ENCODE data around the gene RNF20. TPM values are rescaled to one million over a fixed set of nuclear protein-coding genes. Genes with fewer than 3 reads are reported as not detected.

The RNF20 gene
- polyA plus RNA-seq, 1 donor (not counting 4 experiments of a cell fraction or from before 2014, with no cell fraction given): 28.8 TPM

DNA sequence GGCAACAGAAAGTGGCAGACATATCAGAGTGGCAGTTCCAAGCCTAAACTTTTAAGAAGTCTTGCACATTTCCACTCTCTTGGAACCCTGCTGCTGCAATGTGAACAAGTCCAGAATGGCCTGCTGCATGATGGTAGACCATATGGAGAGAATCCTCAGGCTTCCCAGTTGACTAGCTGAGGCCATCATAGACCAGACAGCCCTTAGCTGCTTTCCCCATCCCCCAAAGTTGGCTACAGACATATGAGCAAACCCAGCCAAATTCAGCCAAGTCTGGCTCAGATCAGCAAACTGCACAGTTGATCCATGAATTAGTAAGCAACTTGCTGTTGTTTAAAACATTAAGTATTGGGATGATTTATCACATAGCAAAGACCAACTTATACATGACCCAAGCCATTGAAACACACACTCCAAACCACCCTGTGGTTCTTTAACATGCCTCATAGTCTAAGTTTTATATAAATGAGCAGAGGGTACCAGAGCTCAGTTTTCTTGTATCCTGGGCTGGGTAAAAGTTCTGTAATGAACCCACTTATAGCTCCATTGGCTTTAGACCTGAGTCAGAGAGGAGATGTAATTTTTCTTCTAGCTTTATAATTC is 41.2 kb downstream of the RNF20 start:
- no peak overlapping the region for H3K27ac ChIP-seq (ENCODE audit: control insufficient read depth, insufficient read depth, low read length)
- H3K36me3 ChIP-seq (ENCODE audit: control insufficient read depth in 2 of 2, extremely low read depth in 1 of 2, insufficient read depth in 2 of 2, low read length in 2 of 2): peaks cover 0 to 2% of the 10 kb centered on the region in 2 experiments
- H4K20me1 ChIP-seq (ENCODE audit: control insufficient read depth, extremely low read depth, insufficient read depth, low read length): no peaks in the 10 kb centered on the region
- no peaks in the 10 kb centered on the region for H3K79me2 ChIP-seq (ENCODE audit: control insufficient read depth, insufficient read depth, low read length)
- TF ChIP-seq EZH2 (IDR thresholded peaks at IDR 0.05; ENCODE audit: low read length): no peak
- TF ChIP-seq, protein P1, sequence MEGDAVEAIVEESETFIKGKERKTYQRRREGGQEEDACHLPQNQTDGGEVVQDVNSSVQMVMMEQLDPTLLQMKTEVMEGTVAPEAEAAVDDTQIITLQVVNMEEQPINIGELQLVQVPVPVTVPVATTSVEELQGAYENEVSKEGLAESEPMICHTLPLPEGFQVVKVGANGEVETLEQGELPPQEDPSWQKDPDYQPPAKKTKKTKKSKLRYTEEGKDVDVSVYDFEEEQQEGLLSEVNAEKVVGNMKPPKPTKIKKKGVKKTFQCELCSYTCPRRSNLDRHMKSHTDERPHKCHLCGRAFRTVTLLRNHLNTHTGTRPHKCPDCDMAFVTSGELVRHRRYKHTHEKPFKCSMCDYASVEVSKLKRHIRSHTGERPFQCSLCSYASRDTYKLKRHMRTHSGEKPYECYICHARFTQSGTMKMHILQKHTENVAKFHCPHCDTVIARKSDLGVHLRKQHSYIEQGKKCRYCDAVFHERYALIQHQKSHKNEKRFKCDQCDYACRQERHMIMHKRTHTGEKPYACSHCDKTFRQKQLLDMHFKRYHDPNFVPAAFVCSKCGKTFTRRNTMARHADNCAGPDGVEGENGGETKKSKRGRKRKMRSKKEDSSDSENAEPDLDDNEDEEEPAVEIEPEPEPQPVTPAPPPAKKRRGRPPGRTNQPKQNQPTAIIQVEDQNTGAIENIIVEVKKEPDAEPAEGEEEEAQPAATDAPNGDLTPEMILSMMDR (optimal IDR thresholded peaks at IDR 0.05 in 1 of 3, IDR thresholded peaks at IDR 0.05 in 1 of 3, conservative IDR thresholded peaks at IDR 0.05 in 1 of 3; ENCODE audit: extremely low read depth in 1 of 3, insufficient read depth in 2 of 3, low read length in 3 of 3): no peak
- DNase-seq (ENCODE audit: low read depth, low spot score) (no peak), FAIRE-seq (no peak)
- H3K27me3 ChIP-seq (ENCODE audit: control insufficient read depth, extremely low read depth, insufficient read depth, low read length): no peaks in the 10 kb centered on the region
- dilution Hi-C loops (cut with MboI; ENCODE audit: extremely low pct_ligation_motif_present, low sequenced_read_pairs): no loop called here
- H3K4me1 ChIP-seq (ENCODE audit: control insufficient read depth, extremely low read depth, insufficient read depth, low read length): no peaks in the 10 kb centered on the region
- no peak overlapping the region for H3K4me3 ChIP-seq (ENCODE audit: control insufficient read depth in 2 of 3, extremely low read depth in 1 of 3, insufficient read depth in 2 of 3, low read depth in 1 of 3, low read length in 3 of 3)
- no peak overlapping the region for H3K4me2 ChIP-seq (ENCODE audit: control insufficient read depth, extremely low read depth, insufficient read depth, low read depth, low read length)
- no peak overlapping the region for H3K9ac ChIP-seq (ENCODE audit: control insufficient read depth, extremely low read depth, insufficient read depth, low read length)
- no peak overlapping the region for H2AFZ ChIP-seq (ENCODE audit: control insufficient read depth, low read length)
- H3K9me1 ChIP-seq (ENCODE audit: control insufficient read depth, extremely low read depth, insufficient read depth, low read length): no peaks in the 10 kb centered on the region
- no peaks in the 10 kb centered on the region for H3K9me3 ChIP-seq (ENCODE audit: control insufficient read depth, low read depth, low read length)

DNA sequence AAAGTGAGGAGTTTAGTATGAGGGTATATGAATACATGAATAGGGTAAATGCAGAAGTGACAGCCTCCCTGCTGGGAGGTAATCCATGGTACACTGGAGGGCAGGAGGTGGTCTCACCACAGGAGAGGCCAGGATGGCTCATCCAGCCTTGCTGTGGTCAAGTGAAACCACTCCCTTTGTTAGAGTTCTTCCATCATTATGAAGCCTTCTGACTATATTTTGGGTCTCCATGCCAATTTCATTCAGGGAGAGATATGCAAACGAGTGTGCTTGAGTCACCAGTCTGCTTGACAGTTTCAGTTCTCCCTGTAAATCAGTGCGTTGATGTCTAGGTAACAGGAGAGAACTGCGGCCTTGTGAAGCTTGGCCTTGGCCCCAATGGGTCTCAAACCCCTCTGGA is 44.7 kb downstream of the RNF20 start:
- H2AFZ ChIP-seq (ENCODE audit: control insufficient read depth, low read length): no peak overlapping the region
- FAIRE-seq (no peak), DNase-seq (ENCODE audit: low read depth, low spot score) (no peak)
- H4K20me1 ChIP-seq (ENCODE audit: control insufficient read depth, extremely low read depth, insufficient read depth, low read length): no peaks in the 10 kb centered on the region
- H3K4me2 ChIP-seq (ENCODE audit: control insufficient read depth, extremely low read depth, insufficient read depth, low read depth, low read length): no peak overlapping the region
- no peak overlapping the region for H3K9ac ChIP-seq (ENCODE audit: control insufficient read depth, extremely low read depth, insufficient read depth, low read length)
- H3K27me3 ChIP-seq (ENCODE audit: control insufficient read depth, extremely low read depth, insufficient read depth, low read length): no peaks in the 10 kb centered on the region
- H3K4me1 ChIP-seq (ENCODE audit: control insufficient read depth, extremely low read depth, insufficient read depth, low read length): no peaks in the 10 kb centered on the region
- H3K9me3 ChIP-seq (ENCODE audit: control insufficient read depth, low read depth, low read length): no peaks in the 10 kb centered on the region
- dilution Hi-C loops (cut with MboI; ENCODE audit: extremely low pct_ligation_motif_present, low sequenced_read_pairs): no loop called here
- H3K9me1 ChIP-seq (ENCODE audit: control insufficient read depth, extremely low read depth, insufficient read depth, low read length): no peaks in the 10 kb centered on the region
- H3K79me2 ChIP-seq (ENCODE audit: control insufficient read depth, insufficient read depth, low read length): no peaks in the 10 kb centered on the region
- no peak overlapping the region for H3K27ac ChIP-seq (ENCODE audit: control insufficient read depth, insufficient read depth, low read length)
- no peaks in the 10 kb centered on the region for H3K36me3 ChIP-seq (ENCODE audit: control insufficient read depth in 2 of 2, extremely low read depth in 1 of 2, insufficient read depth in 2 of 2, low read length in 2 of 2)
- no peak overlapping the region for H3K4me3 ChIP-seq (ENCODE audit: control insufficient read depth in 2 of 3, extremely low read depth in 1 of 3, insufficient read depth in 2 of 3, low read depth in 1 of 3, low read length in 3 of 3)
- TF ChIP-seq EZH2 (IDR thresholded peaks at IDR 0.05; ENCODE audit: low read length): no peak
- TF ChIP-seq, protein P1 (optimal IDR thresholded peaks at IDR 0.05 in 1 of 3, IDR thresholded peaks at IDR 0.05 in 1 of 3, conservative IDR thresholded peaks at IDR 0.05 in 1 of 3; ENCODE audit: extremely low read depth in 1 of 3, insufficient read depth in 2 of 3, low read length in 3 of 3): no peak

All from keratinocyte (primary cell).